ENCODE measurements around the gene SWAP70.

- TF ChIP-seq POLR2A (IDR thresholded peaks at IDR 0.05) (no peak), CTCF (IDR thresholded peaks at IDR 0.05) (no peak)
These were observed 72.0 kb downstream of the SWAP70 start for GRCh38 chr11:9735919-9736318.
